ENCODE results near the gene FOXC1. TPM values are rescaled to one million over a fixed set of nuclear protein-coding genes. Genes with fewer than 3 reads are reported as not detected.

FOXC1 gene
- polyA plus RNA-seq, 2 of the 4 experiments (the other 2 are of a cell fraction) = 3.4 to 4.7 TPM

DNA sequence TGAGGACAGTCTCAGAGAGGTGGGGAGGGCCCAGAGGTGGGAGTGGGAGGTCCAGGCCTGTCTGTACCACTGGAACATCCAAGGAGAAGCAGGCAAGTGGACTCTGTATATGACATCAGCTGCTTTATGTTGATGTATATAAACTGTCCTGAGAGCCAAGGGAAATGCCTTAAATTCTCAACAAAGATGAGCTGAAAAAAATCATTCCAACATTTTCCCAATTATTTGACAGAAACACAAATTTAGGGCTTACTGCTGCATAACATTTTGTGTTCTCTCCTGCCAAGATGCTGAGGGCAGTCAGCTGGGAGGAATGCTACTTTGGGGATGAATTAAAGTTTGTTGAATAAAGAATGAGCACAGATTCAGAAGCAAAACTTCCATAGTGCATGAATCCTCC, 52.8 kb downstream of the FOXC1 start:
- FAIRE-seq (no peak), ATAC-seq (no peak; a peak in 1 of 6 replicates), DNase-seq (ENCODE audit: low read depth in 1 of 2, low spot score in 1 of 2) (no peak)
- Histone ChIP-seq H3K4me3 (no peak overlapping the region), H3K4me2 (no peak overlapping the region), H3K4me1 (no peaks in the 10 kb centered on the region), H3K9me3 (no peaks in the 10 kb centered on the region), H3K27ac (no peak overlapping the region)
- TF ChIP-seq CEBPB (IDR thresholded peaks at IDR 0.05) = no peak
- TF ChIP-seq RAD21 (conservative IDR thresholded peaks at IDR 0.05 in 1 of 2, IDR thresholded peaks at IDR 0.05 in 1 of 2) = no peak
- TF ChIP-seq SMC3 (IDR thresholded peaks at IDR 0.05) = no peak
- no peak for TF ChIP-seq ZC3H11A (IDR thresholded peaks at IDR 0.05)
- no peak for TF ChIP-seq HDAC2 (IDR thresholded peaks at IDR 0.05)
- POLR2A ChIA-PET = no interaction called here
- CTCF ChIA-PET = interaction anchor here (1.3 kb wide), 1 partner anchor 24 kb away, joined by 4 read pairs; no protein-coding TSS in a partner anchor

Other genes starting within 250 kb of the FOXC1 start
- gene FOXF2, start 220.3 kb upstream of the FOXC1 start, polyA plus RNA-seq (2011; rRNA removed) = 6.6 and 8.3 TPM in 2 replicates
- gene FOXF2, start 220.3 kb upstream of the FOXC1 start, polyA plus RNA-seq (2017; fragmentation: RNase III; extraction: RNeasy Plus Mini Kit Qiagen cat#74134 plus additional on column Dnase treatment) = 12.3 to 12.4 TPM (median 12.3 TPM) in 3 replicates